ENCODE data around the gene LMAN1L.

LMAN1L gene

DNA sequence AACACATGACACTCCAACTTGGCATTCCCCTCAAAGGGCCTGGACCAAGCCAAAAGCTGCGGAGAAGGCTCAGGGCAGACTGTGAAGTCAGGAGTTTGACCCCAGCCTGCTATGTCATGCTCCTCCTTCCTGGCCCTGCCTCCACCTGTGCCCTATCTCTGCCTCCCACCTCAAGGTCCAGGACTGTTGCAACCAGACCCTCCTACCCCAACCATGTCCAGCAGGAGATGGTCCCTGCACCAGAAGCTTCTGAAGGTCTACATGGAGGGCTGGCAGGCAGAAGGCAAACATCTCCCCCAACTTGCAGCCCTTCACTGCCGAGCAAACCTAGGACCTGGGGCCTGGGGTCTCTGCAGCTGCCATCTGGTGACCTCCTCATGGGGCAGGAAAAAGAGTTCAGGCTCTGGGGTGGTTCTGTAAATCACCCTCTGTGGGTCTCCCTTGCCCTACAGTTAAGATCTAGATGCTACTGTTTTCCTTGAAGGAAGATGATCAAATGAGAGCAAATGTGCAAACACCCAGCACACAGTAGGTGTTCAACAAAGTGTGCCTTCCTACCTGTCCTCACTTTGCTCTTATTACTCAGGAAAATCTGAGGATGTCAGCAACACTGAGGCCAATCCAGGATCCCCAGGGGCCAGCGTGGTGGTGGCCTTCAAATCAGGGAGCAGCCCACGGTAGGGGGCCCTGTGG, 42.3 kb upstream of the LMAN1L start:
- TF ChIP-seq, protein P1, sequence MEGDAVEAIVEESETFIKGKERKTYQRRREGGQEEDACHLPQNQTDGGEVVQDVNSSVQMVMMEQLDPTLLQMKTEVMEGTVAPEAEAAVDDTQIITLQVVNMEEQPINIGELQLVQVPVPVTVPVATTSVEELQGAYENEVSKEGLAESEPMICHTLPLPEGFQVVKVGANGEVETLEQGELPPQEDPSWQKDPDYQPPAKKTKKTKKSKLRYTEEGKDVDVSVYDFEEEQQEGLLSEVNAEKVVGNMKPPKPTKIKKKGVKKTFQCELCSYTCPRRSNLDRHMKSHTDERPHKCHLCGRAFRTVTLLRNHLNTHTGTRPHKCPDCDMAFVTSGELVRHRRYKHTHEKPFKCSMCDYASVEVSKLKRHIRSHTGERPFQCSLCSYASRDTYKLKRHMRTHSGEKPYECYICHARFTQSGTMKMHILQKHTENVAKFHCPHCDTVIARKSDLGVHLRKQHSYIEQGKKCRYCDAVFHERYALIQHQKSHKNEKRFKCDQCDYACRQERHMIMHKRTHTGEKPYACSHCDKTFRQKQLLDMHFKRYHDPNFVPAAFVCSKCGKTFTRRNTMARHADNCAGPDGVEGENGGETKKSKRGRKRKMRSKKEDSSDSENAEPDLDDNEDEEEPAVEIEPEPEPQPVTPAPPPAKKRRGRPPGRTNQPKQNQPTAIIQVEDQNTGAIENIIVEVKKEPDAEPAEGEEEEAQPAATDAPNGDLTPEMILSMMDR (IDR thresholded peaks at IDR 0.05), result no peak
- no peak for TF ChIP-seq ZFX (IDR thresholded peaks at IDR 0.05; ENCODE audit: borderline replicate concordance)
- no peak overlapping the region for H3K27ac ChIP-seq

DNA sequence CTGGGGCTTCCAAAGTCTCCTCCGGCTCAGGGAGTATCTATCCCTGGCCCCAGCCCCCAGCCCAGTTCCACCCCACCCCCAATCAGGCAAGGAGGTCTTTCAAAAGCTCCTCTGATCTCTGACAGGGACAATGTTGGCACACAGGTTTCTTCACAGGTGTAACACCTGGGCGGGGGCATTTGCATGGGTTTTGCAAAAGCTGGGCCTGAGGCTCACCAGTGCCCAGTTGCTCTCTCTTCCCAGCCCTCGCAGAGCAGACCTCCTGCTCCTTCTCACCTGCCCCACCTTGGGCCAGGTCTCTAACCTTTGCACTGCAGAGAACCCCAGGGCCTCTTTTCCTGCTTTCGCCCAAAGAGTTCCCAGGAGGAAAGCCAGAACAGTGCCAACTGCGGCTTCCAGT, 39.3 kb upstream of the LMAN1L start:
- H3K27ac ChIP-seq, result no peak overlapping the region
- no peak for TF ChIP-seq ZFX (IDR thresholded peaks at IDR 0.05; ENCODE audit: borderline replicate concordance)
- TF ChIP-seq, protein P1 (IDR thresholded peaks at IDR 0.05), result no peak

DNA sequence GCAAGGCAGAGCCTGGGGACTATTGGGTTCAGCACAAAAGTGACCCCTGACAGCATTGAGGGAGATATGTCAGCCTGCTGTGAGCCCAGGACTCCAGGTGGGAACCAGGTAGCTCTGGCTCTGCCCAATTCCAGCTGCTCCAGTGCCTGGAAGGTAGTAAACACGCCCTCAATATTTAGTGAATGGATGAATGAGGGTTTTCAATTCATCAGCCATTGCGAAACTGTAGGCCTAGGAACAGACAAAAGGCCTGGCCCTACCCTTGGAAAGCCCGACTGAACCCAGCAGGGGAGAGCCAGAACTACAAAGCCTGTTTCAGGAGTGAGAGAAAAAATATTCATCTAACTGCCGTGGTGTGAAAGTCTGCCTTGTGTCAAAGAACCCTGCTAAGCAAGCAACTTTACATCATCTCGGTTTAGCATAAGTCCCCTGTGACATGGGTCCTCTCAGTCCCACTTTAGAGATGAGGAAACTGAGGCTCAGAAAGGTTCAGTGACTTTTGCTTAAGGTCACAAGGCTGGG, 38.8 kb upstream of the LMAN1L start:
- H3K27ac ChIP-seq, result no peak overlapping the region
- no peak for TF ChIP-seq ZFX (IDR thresholded peaks at IDR 0.05; ENCODE audit: borderline replicate concordance)
- TF ChIP-seq, protein P1 (IDR thresholded peaks at IDR 0.05), result no peak

DNA sequence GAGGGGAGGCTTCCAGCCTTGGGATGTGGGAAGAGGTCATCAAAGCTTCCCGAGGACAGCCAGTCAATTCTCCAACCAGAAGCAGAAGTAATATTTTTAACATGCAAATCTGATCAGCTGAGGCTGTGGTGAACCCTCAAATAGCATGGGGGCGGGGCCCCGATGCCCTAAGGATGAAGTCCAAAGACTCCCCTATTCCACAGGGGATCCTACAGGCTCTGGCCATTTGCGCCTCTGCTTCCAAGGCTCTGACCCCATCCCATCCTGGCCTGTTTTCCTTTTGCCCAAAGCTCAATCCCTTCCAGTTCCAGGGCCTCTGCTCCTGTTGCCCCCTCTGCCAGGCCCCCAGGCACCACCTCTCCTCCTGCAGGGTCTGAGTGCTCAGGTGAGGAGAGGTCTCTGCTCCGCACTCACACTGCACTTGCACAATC, 37.5 kb upstream of the LMAN1L start:
- TF ChIP-seq, protein P1 (IDR thresholded peaks at IDR 0.05), result no peak
- no peak for TF ChIP-seq ZFX (IDR thresholded peaks at IDR 0.05; ENCODE audit: borderline replicate concordance)
- H3K27ac ChIP-seq, result no peak overlapping the region

DNA sequence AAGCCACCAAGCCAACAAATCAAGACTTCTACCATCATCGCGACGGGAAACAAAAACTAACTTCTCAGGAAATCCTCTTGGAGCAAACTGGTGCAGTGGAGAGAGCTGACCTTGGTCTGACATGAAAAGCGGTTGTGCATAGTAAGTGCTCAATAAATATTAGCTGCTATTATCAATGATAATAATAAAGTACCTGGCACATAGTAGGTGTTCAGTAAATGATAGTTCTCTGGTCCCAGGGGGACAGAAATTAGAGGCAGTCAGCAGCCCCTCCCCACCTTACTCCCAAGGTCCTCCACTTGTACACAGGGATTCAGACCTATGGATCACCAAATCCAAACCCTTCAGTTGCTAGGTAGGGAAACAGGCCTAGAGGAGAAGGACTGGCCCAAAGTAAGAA, 36.7 kb upstream of the LMAN1L start:
- TF ChIP-seq ZFX (IDR thresholded peaks at IDR 0.05; ENCODE audit: borderline replicate concordance), result no peak
- TF ChIP-seq, protein P1 (IDR thresholded peaks at IDR 0.05), result no peak
- no peak overlapping the region for H3K27ac ChIP-seq

DNA sequence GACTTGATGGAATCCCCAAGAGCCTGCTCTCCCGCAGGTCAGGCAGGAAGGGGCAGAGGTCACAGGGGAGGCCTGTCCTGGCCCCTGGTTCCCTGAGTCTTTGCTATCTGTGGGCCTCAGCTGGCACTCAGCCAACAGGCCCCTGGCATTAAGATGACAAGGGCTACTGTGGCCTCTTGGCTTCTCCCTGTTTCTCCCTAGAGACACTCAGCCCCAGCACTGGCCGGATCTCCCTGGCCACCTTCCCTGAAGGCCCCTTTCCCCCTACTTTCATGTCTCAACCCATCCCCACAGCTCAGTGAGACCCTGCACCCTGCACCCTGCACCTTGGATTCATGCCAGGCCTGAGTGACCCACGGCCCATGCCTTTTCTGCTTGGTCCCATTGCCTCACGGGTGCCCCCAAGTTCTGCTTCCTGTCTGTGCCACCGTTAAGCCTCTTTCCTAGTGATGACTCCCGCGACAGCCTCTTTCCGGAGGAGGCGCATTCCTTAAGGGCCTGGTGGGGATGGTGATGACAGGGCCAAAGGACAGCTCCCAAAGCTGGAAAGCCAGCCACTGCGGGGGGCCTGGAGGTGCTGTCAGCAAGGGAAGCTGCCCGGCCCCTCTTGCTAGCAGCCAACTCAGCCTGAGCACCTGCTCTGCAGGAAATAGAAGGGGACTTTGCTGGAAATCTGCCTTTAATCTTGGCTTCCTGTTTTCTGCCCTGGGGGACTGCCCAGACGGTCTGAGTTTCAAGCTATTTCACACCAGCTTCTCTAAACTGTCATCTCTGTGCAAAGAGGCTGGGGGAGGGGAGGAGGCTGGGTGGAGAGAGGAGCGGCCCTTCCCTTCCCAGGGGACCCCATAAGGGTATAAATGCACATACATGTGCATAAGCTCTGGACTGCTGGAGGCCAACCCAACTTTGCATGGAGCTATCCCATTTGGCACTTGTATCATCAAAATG, 35.5 kb upstream of the LMAN1L start:
- TF ChIP-seq, protein P1 (IDR thresholded peaks at IDR 0.05), result no peak
- no peak for TF ChIP-seq ZFX (IDR thresholded peaks at IDR 0.05; ENCODE audit: borderline replicate concordance)
- no peak overlapping the region for H3K27ac ChIP-seq
